T-cell (primary cell): ENCODE measurements around the gene ZNF506. TPM values are rescaled to one million over a fixed set of nuclear protein-coding genes. Genes with fewer than 3 reads are reported as not detected.
A peak's percentile ranks its signal among the peaks of the same experiment; 100 is the strongest.
"Not testable (repeated sequence)": the region's sequence is repeated elsewhere in the genome, so short reads cannot be mapped to it uniquely, and the experiment has no call there.

Experiments
- ATAC-seq, 4 experiments: fragments of 200-7000 bp in 3 of 4; fragments of 150-1000 bp in 1 of 4; cut with Tn5 transposase; replicated peaks in 1 of 4; 1 replicate in 3 of 4; 2 replicates in 1 of 4; pipeline ENCODE4 v1.10.0; 2021; ENCODE audit warnings: moderate library complexity in 3 of 4, mild to moderate bottlenecking in 2 of 4, moderate number of reproducible peaks in 1 of 4
- CTCF ChIA-PET, 2 donors: fragments of 300-600 bp; sonication (Branson Sonifier 250); formaldehyde crosslinking; loops; one replicate each; lab custom pipeline; 2022; ENCODE audit warnings: antibody characterized with exemption in 2 of 2; lab: Charles Lee
- POLR2A ChIA-PET, 2 donors: fragments of 300-600 bp; sonication (Branson Sonifier 250); formaldehyde crosslinking; loops; one replicate each; lab custom pipeline; 2022; ENCODE audit warnings: antibody characterized with exemption in 2 of 2; lab: Charles Lee
- DNase-seq, 35 experiments: peaks; one replicate each; pipeline versions ENCODE4 v3.0.0 to v3.0.0-alpha.2; 2013 to 2023
- H3K27ac ChIP-seq: one replicate; pipeline ENCODE4 v1.5.1; 2013; ENCODE audit warnings: low read length
- H3K27me3 ChIP-seq, 2 experiments: replicated peaks in 1 of 2; 1 replicate in 1 of 2; 2 replicates in 1 of 2; pipeline versions ENCODE4 v1.6.1 to v1.7.0; 2013; ENCODE audit warnings: low read length in 1 of 2, mixed read lengths in 1 of 2; ENCODE audit not compliant: control insufficient read depth in 2 of 2, insufficient read depth in 2 of 2; ENCODE audit errors: extremely low read depth in 1 of 2
- H3K36me3 ChIP-seq, 2 donors: 1 replicate in 1 of 2; 2 replicates in 1 of 2; pipeline versions ENCODE4 v1.6.1 to v1.7.0; 2013; ENCODE audit warnings: low read length in 1 of 2; ENCODE audit not compliant: control insufficient read depth in 2 of 2, insufficient read depth in 1 of 2; ENCODE audit errors: extremely low read depth in 1 of 2
- H3K4me1 ChIP-seq, 2 experiments: 1 replicate in 1 of 2; 2 replicates in 1 of 2; pipeline versions ENCODE4 v1.6.1 to v1.7.0; 2013; ENCODE audit warnings: low read length in 2 of 2, mixed read lengths in 1 of 2; ENCODE audit not compliant: insufficient read depth in 2 of 2, control insufficient read depth in 1 of 2; ENCODE audit errors: extremely low read depth in 1 of 2
- H3K4me3 ChIP-seq, 2 donors: 1 replicate in 1 of 2; 2 replicates in 1 of 2; pipeline versions ENCODE4 v1.5.1 to v1.7.0; 2013; ENCODE audit warnings: mild to moderate bottlenecking in 2 of 2, low read length in 1 of 2, moderate library complexity in 1 of 2; ENCODE audit not compliant: control insufficient read depth in 1 of 2; ENCODE audit errors: extremely low read depth in 1 of 2
- H3K9me3 ChIP-seq: 2 replicates; pipeline ENCODE4 v1.7.0; 2013
- H3K27ac Mint-ChIP-seq, 2 donors: one replicate each; pipeline ENCODE4 v1.8.0; 2020 to 2021; ENCODE audit warnings: mild to moderate bottlenecking in 2 of 2, mixed read lengths in 2 of 2
- H3K27me3 Mint-ChIP-seq, 2 donors: one replicate each; pipeline ENCODE4 v1.8.0; 2021 to 2022; ENCODE audit warnings: mixed read lengths in 2 of 2
- H3K36me3 Mint-ChIP-seq: one replicate; pipeline ENCODE4 v1.8.0; 2021; ENCODE audit warnings: mixed read lengths
- H3K4me1 Mint-ChIP-seq, 3 donors: one replicate each; pipeline ENCODE4 v1.8.0; 2020 to 2022; ENCODE audit warnings: mixed read lengths in 3 of 3, mild to moderate bottlenecking in 1 of 3
- H3K4me3 Mint-ChIP-seq, 3 donors: one replicate each; pipeline ENCODE4 v1.8.0; 2020 to 2022; ENCODE audit warnings: mild to moderate bottlenecking in 3 of 3, mixed read lengths in 3 of 3, moderate library complexity in 3 of 3
- H3K9me3 Mint-ChIP-seq, 3 donors: one replicate each; pipeline ENCODE4 v1.8.0; 2020 to 2022; ENCODE audit warnings: mixed read lengths in 3 of 3
- WGBS: methylation state at CpG from one replicate; pipeline ENCODE4 v1.1.5; 2013; ENCODE audit warnings: missing lambda C conversion rate; ENCODE audit not compliant: insufficient coverage; 5-methylcytosine and 5-hydroxymethylcytosine counted together
- total RNA-seq, 35 experiments: library from RNA in 6 of 35; stranded (reverse) in 6 of 35; fragments of 120-200 nt in 1 of 35; gene quantifications; one replicate each; pipeline versions ENCODE4 v1.2.1 to v1.2.4 and lab custom pipeline; 2013 to 2026

The ZNF506 gene
- total RNA-seq, 5 donors from 2014 or later (not counting 1 experiment from before 2014, with no cell fraction given) = 35.3 to 65.6 (median 58.1) TPM

DNA sequence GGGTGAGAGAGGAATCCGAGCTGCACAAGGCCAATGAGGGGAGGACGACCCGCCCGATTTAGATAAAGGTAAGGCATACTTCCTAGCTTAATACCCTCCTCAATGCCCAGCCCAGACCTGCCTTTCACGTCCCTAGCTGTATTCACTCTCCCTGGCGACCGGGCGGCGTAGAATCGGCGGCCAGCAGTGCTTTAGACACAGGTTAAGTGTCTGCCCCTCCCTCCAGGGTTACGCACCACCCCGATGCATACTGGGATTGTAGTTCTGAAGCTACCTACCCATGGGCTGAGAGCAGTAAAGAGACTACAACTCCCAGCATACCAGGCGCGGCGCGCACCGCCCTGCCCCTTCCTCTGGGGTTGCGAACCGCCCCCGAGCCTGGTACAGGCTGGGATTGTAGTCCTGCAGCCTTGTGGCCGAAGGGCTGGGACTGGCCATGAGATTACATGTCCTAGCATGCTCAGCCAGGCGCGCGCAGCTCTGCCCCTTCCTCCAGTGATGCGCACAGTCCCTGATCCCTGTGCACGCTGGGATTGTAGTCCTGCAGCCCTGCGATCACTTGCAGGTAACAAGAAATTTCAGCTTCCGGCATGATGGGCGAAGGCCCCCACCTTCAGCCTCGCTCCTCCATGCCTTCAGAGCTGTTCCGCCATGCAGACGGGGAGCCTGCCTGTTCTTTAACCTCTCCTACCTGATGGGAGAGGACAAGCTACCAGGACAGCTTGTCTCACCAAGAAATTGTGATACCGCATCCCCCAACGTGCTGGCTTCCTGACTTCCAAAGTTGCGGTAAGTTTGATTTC is 45.1 kb downstream of the ZNF506 start:
- ATAC-seq (peak; percentile 99 to 100 (median 99)), DNase-seq (peak; percentile 80 to 94 (median 90))
- H3K9me3 ChIP-seq = no peaks in the 10 kb centered on the region
- POLR2A ChIA-PET = interaction anchor here (0.5 to 2.1 kb wide), 7 partner anchors 41 to 108 kb away, joined by 3 to 26 read pairs (median 3); partner anchors contain the start of genes ZNF253 (in 1 of the 2) and ZNF506 (in 1 of the 2)
- H3K36me3 ChIP-seq = peaks cover 0 to 7% of the 10 kb centered on the region in 2 donors
- H3K4me1 Mint-ChIP-seq = peaks cover 49 to 62% (median 61%) of the 10 kb centered on the region in 3 donors
- H3K4me3 Mint-ChIP-seq = peak overlapping the region; percentile 86 to 98 (median 92)
- peak overlapping the region; percentile 85 to 89 for H3K27ac Mint-ChIP-seq
- peak overlapping the region; percentile 48 for H3K27ac ChIP-seq
- H3K27me3 ChIP-seq = no peaks in the 10 kb centered on the region
- CTCF ChIA-PET = interaction anchor here in 1 of 2 donors (0.8 to 1.7 kb wide), 5 partner anchors 14 to 124 kb away, joined by 3 to 11 read pairs (median 5); partner anchors contain the start of genes ZNF253, ZNF506 and ZNF93
- peaks cover 24% of the 10 kb centered on the region for H3K36me3 Mint-ChIP-seq
- peaks cover 17 to 20% of the 10 kb centered on the region in 2 experiments for H3K4me1 ChIP-seq
- no peaks in the 10 kb centered on the region for H3K27me3 Mint-ChIP-seq
- WGBS = 0% methylated on average over 24 of the region's 36 CpGs
- H3K4me3 ChIP-seq = peak overlapping the region; percentile 87 to 88
- no peaks in the 10 kb centered on the region for H3K9me3 Mint-ChIP-seq

DNA sequence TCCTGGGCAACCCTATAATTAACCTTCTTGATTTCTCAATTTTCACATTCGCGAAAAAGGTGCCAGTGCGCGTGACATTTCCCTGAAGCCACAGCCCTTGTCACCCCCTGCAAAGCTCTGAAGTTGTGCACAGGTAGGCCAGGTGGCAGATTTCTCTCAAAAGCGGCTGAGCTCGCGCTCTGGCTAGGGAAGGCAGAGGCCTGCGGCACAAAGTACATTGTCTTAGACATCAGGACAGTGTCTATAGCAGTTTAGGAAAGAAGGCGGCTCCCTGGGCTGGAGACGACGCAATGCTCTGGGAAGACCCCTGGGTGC is 45.7 kb downstream of the ZNF506 start:
- H3K4me1 ChIP-seq = peaks cover 17 to 20% of the 10 kb centered on the region in 2 experiments
- H3K27me3 Mint-ChIP-seq = no peaks in the 10 kb centered on the region
- peak overlapping the region; percentile 85 to 89 for H3K27ac Mint-ChIP-seq
- no peaks in the 10 kb centered on the region for H3K9me3 ChIP-seq
- H3K27me3 ChIP-seq = no peaks in the 10 kb centered on the region
- H3K36me3 Mint-ChIP-seq = peaks cover 24% of the 10 kb centered on the region
- DNase-seq (peak in 5 of 35 experiments; percentile 6 to 24 (median 19)), ATAC-seq (peak; percentile 8 to 37 (median 15))
- H3K9me3 Mint-ChIP-seq = no peaks in the 10 kb centered on the region
- H3K4me3 ChIP-seq = peak overlapping the region; percentile 87 to 88
- CTCF ChIA-PET = interaction anchor here (0.6 to 1.7 kb wide), 5 partner anchors 14 to 90 kb away, joined by 4 to 11 read pairs (median 5); partner anchors contain the start of genes ZNF253 (in 1 of the 2) and ZNF506 (in 1 of the 2)
- 3% methylated on average over 11 of the region's 11 CpGs for WGBS
- POLR2A ChIA-PET = interaction anchor here (0.6 to 2.1 kb wide), 7 partner anchors 26 to 95 kb away, joined by 3 to 26 read pairs (median 3); partner anchors contain the start of genes ZNF253 (in 1 of the 2) and ZNF506 (in 1 of the 2)
- peak overlapping the region; percentile 48 for H3K27ac ChIP-seq
- peaks cover 49 to 61% (median 59%) of the 10 kb centered on the region in 3 donors for H3K4me1 Mint-ChIP-seq
- peak overlapping the region; percentile 86 to 98 (median 92) for H3K4me3 Mint-ChIP-seq
- peaks cover 0 to 7% of the 10 kb centered on the region in 2 donors for H3K36me3 ChIP-seq

DNA sequence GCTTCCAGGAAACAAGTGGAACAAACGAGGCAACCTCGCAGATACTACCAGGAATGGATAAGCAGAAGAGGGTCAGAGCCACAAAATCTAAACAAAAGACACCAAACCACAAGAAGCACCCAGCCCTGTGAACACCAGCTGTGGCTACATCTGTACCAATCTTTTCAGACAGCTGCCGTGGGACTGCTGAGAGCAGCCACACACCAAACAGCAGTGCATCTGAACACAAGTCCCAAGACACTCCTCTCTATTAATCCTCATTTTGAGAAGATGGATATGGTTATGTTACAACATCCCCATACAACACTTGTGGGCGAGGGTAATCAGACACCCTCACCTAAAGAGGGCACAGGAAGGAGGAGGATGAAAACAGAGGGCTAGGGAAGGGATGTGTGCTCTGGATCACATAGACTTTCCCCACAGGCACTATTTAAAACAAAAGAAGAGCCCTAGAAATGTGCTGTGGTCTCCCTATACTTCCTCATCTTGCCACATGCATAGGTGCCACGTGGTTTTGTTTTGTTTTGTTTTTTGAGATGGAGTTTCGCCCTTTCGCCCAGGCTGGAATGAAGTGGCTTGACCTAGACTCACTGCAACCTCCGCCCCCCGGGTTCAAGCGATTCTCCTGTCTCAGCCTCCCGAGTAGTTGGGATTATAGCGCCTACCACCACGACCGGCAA is 47.1 kb downstream of the ZNF506 start:
- Mint-ChIP-seq H3K4me1 (peaks cover 40 to 52% (median 51%) of the 10 kb centered on the region in 3 donors), H3K9me3 (no peaks in the 10 kb centered on the region), H3K36me3 (peaks cover 17% of the 10 kb centered on the region), H3K27ac (no peak overlapping the region), H3K27me3 (no peaks in the 10 kb centered on the region), H3K4me3 (peak overlapping the region in 2 of 3 donors; percentile 34 to 92)
- no peak for DNase-seq
- H3K27me3 ChIP-seq = no peaks in the 10 kb centered on the region
- no peak for ATAC-seq
- H3K9me3 ChIP-seq = no peaks in the 10 kb centered on the region
- POLR2A ChIA-PET = interaction anchor here (0.5 to 0.7 kb wide), 2 partner anchors 47 to 1625 kb away, joined by 3 to 4 read pairs; partner anchors contain the start of gene ZNF506 (in 1 of the 2)
- WGBS = 90% methylated on average over 10 of the region's 14 CpGs
- CTCF ChIA-PET = no interaction called here
- no peak overlapping the region for H3K4me3 ChIP-seq
- H3K4me1 ChIP-seq = peaks cover 17 to 20% of the 10 kb centered on the region in 2 experiments
- no peak overlapping the region for H3K27ac ChIP-seq
- H3K36me3 ChIP-seq = peaks cover 0 to 7% of the 10 kb centered on the region in 2 donors

DNA sequence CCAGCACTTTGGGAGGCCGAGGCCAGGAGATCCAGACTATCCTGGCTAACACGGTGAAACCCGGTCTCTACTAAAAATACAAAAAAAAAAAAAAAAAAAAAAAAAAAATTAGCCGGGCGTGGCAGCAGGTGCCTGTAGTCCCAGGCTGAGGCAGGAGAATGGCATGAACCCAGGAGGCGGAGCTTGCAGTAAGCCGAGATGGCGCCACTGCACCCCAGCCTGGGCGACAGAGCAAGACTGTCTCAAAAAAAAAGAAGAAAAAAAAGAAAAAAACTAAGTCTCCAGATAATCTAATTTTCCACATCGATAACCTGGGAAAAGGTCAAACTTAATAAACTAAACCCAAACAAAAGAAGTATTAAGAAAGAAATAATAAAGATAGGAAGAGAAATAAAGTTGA is 49.6 kb downstream of the ZNF506 start:
- H3K4me3 Mint-ChIP-seq, H3K27ac ChIP-seq, H3K36me3 ChIP-seq, H3K27ac Mint-ChIP-seq, H3K27me3 Mint-ChIP-seq, H3K9me3 Mint-ChIP-seq, H3K36me3 Mint-ChIP-seq, POLR2A ChIA-PET, H3K4me3 ChIP-seq, CTCF ChIA-PET, H3K9me3 ChIP-seq, H3K27me3 ChIP-seq, DNase-seq, ATAC-seq: not testable (repeated sequence)
- WGBS = no CpG with 5 or more reads among the region's 10 CpGs
- H3K4me1 ChIP-seq = peaks cover 5 to 11% of the 10 kb centered on the region in 2 experiments
- peaks cover 19 to 28% (median 28%) of the 10 kb centered on the region in 3 donors for H3K4me1 Mint-ChIP-seq

DNA sequence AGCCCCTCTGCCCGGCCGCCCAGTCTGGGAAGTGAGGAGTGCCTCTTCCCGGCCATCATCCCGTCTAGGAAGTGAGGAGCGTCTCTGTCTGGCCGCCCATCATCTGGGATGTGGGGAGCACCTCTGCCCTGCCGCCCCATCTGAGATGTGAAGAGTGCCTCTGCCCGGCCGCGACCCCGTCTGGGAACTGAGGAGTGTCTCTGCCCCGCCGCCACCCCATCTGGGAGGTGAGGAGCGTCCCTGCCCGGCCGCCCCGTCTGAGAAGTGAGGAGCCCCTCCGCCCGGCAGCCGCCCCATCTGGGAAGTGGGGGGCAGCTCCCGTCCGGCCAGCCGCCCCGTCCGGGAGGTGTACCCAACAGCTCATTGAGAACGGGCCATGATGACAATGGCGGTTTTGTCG is 51.6 kb downstream of the ZNF506 start:
- ATAC-seq, H3K4me3 ChIP-seq, H3K36me3 Mint-ChIP-seq, H3K4me1 ChIP-seq, H3K4me3 Mint-ChIP-seq, H3K27ac Mint-ChIP-seq, H3K27me3 Mint-ChIP-seq, CTCF ChIA-PET, H3K9me3 Mint-ChIP-seq, H3K27ac ChIP-seq, H3K9me3 ChIP-seq, DNase-seq, H3K27me3 ChIP-seq, H3K36me3 ChIP-seq: not testable (repeated sequence)
- POLR2A ChIA-PET = interaction anchor here in 1 of 2 donors (0.7 kb wide), 1 partner anchor 1839 kb away, joined by 3 read pairs; no protein-coding TSS in a partner anchor
- 100% methylated on average over 5 of the region's 28 CpGs for WGBS
- H3K4me1 Mint-ChIP-seq = peaks cover 7 to 14% (median 13%) of the 10 kb centered on the region in 3 donors

DNA sequence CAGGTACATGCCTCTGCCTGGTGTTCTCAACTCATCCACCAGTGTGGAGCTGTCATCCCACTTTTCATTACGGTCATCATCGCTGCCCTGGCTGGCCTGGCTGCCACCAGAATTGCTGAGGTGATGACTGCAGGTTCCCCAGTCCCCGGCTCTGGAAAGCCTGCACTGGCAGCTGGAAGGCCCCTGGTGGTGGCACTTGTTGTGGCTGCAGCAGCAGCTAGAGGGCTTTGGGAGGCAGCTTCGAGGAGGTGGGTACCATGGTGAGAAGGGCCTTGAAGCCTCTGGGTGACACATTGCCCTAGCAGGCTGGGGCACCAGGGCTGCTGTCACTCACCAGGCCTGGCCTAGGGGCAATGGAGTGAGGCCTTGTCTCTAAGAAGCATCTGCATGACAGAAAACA is 63.4 kb downstream of the ZNF506 start:
- H3K9me3 ChIP-seq = no peaks in the 10 kb centered on the region
- H3K27ac ChIP-seq = no peak overlapping the region
- 100% methylated on average over 3 of the region's 4 CpGs for WGBS
- no peak for ATAC-seq
- Mint-ChIP-seq H3K4me3 (no peak overlapping the region), H3K36me3 (peaks cover 10% of the 10 kb centered on the region), H3K27ac (no peak overlapping the region), H3K27me3 (no peaks in the 10 kb centered on the region), H3K4me1 (no peaks in the 10 kb centered on the region), H3K9me3 (no peaks in the 10 kb centered on the region)
- no peaks in the 10 kb centered on the region for H3K27me3 ChIP-seq
- no peaks in the 10 kb centered on the region for H3K36me3 ChIP-seq
- no peaks in the 10 kb centered on the region for H3K4me1 ChIP-seq
- DNase-seq = no peak
- ChIA-PET POLR2A (interaction anchor here in 1 of 2 donors (0.5 kb wide), 1 partner anchor 807 kb away, joined by 3 read pairs; no protein-coding TSS in a partner anchor), CTCF (no interaction called here)
- no peak overlapping the region for H3K4me3 ChIP-seq
